Neutrophil (primary cell): ENCODE measurements around the gene C1QTNF3.

ENCODE experiments used
- H3K27ac ChIP-seq: fragments of 200-600 bp; sonication (generic); 2 replicates; pipeline ENCODE4 v1.5.1; 2016; ENCODE audit warnings: mild to moderate bottlenecking, moderate library complexity
- H3K27me3 ChIP-seq: fragments of 200-600 bp; sonication (generic); 2 replicates; pipeline ENCODE4 v1.6.0; 2016; ENCODE audit warnings: mild to moderate bottlenecking
- H3K36me3 ChIP-seq: fragments of 200-600 bp; sonication (generic); 2 replicates; pipeline ENCODE4 v1.5.1; 2017
- H3K4me1 ChIP-seq, 2 experiments: fragments of 200-600 bp in 1 of 2; sonication (generic) in 1 of 2; 1 replicate in 1 of 2; 2 replicates in 1 of 2; pipeline versions ENCODE4 v1.5.1 to v1.6.1; 2013 to 2016; ENCODE audit warnings: low read depth in 1 of 2, low read length in 1 of 2, mild to moderate bottlenecking in 1 of 2, moderate library complexity in 1 of 2; ENCODE audit not compliant: control insufficient read depth in 1 of 2, insufficient read depth in 1 of 2
- H3K4me3 ChIP-seq, 2 experiments: fragments of 200-600 bp in 1 of 2; sonication (generic) in 1 of 2; 1 replicate in 1 of 2; 2 replicates in 1 of 2; pipeline ENCODE4 v1.5.1; 2013 to 2016; ENCODE audit warnings: low read depth in 1 of 2, low read length in 1 of 2, mild to moderate bottlenecking in 1 of 2, moderate library complexity in 1 of 2
- H3K9me3 ChIP-seq: fragments of 200-600 bp; sonication (generic); 2 replicates; pipeline ENCODE4 v1.5.1; 2016
- TF ChIP-seq, protein P1 (sequence below): fragments of 200-600 bp; sonication (generic); IDR thresholded peaks from 2 replicates; pipeline ENCODE4 v1.5.1; 2016; ENCODE audit warnings: antibody characterized with exemption

The C1QTNF3 gene

DNA sequence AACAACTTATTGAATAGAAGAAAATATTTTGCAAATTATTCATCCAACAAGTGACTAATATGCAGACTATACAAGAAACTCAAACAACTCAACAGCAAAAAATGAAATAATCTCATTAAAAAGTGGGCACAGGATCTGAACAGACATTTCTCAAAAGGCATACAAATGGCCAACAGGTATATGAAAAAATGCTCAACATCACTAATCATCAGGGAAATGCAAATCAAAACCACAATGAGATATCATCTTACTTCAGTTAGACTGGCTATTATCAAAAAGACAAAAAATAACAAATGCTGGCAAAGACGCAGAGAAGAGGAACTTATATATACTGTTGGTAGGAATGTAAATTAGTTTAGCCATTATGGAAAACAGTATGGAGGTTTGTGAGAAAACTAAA lies 33.4 kb downstream of the C1QTNF3 start:
- H3K4me1 ChIP-seq = peaks cover 14 to 34% of the 10 kb centered on the region in 2 experiments
- peaks cover under 1% of the 10 kb centered on the region for H3K36me3 ChIP-seq
- H3K9me3 ChIP-seq = no peaks in the 10 kb centered on the region
- H3K4me3 ChIP-seq = no peak overlapping the region
- H3K27ac ChIP-seq = no peak overlapping the region
- TF ChIP-seq, protein P1, sequence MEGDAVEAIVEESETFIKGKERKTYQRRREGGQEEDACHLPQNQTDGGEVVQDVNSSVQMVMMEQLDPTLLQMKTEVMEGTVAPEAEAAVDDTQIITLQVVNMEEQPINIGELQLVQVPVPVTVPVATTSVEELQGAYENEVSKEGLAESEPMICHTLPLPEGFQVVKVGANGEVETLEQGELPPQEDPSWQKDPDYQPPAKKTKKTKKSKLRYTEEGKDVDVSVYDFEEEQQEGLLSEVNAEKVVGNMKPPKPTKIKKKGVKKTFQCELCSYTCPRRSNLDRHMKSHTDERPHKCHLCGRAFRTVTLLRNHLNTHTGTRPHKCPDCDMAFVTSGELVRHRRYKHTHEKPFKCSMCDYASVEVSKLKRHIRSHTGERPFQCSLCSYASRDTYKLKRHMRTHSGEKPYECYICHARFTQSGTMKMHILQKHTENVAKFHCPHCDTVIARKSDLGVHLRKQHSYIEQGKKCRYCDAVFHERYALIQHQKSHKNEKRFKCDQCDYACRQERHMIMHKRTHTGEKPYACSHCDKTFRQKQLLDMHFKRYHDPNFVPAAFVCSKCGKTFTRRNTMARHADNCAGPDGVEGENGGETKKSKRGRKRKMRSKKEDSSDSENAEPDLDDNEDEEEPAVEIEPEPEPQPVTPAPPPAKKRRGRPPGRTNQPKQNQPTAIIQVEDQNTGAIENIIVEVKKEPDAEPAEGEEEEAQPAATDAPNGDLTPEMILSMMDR = no peak
- H3K27me3 ChIP-seq = no peaks in the 10 kb centered on the region

DNA sequence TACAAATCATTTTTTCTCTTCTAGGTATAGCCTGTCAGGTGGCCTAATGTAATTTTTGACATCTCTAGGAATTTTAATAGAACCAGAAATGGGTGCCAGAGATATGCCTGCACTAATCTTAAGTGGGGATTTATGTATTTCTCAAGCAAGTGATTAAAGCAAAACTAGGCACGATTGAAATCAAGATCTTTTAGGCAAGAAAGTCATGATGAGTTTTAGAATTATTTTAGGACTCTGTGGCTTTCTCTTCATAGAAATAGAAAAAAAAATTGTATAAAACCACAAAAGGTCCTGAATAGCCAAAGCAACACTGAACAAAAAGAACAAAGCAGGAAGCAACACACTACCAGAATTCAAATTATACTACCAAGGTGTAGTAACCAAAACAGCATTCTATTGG lies 34.2 kb downstream of the C1QTNF3 start:
- TF ChIP-seq, protein P1 = no peak
- H3K27ac ChIP-seq = peak overlapping the region; percentile 89
- H3K4me1 ChIP-seq = peaks cover 14 to 34% of the 10 kb centered on the region in 2 experiments
- peaks cover 9% of the 10 kb centered on the region for H3K36me3 ChIP-seq
- H3K27me3 ChIP-seq = no peaks in the 10 kb centered on the region
- no peaks in the 10 kb centered on the region for H3K9me3 ChIP-seq
- peak overlapping the region; percentile 82 to 92 for H3K4me3 ChIP-seq

DNA sequence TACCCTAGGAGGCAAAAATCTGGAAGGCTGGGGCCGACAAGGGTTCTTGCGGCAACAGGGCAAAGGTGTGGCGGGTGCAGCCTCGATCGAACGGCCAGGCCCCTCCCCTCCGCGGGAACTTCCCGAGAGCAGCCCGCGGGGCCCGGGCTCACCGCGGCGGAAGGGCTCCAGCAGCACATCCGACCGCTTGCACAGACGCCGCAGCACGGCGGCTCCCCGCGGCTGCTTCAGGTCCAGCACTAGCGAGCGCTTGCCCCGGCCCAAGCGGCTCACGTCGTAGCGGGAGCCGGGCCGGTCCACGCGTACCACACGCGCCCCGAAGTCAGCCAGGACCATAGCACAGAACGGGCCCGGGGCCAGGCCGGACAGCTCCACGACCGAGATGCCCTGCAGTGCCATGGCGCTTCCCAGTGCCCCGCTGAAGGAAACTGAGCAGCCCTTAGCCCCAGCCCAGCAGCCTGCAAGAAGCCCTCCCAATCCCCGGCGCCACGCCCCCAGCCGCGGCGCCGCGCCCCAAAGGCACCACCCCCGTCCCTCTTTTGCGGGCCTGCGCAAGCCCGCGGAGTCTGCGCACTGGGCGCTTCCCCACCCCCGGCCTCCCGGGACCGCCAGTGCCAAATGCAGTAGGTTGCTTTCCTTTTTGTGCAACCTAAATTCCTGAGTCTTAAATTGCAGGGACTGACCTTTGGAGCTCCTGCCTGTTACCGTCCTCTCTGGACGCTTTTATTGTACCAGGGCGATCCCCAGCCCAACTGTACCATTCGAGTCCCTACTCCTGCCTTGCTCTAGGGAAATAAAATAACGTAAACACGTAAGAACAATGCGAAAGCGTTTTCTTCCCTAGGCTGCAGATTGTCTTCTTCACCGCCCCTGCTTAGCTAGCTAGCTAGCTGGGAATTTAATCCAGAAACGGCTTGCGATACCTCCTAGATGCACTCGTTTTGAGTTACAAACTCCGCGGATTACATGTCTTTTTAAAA lies 35.1 kb downstream of the C1QTNF3 start, which contains the start of gene AMACR:
TSS of gene AMACR (minus strand) at position 430 of the 980 bp plus-strand sequence. CDS start at position 399, 31 bp downstream.
- TF ChIP-seq, protein P1 = no peak
- peak within 1 kb of the TSS; percentile 82 to 92 for H3K4me3 ChIP-seq
- H3K36me3 ChIP-seq = peaks cover 14% of the 10 kb centered on the region

DNA sequence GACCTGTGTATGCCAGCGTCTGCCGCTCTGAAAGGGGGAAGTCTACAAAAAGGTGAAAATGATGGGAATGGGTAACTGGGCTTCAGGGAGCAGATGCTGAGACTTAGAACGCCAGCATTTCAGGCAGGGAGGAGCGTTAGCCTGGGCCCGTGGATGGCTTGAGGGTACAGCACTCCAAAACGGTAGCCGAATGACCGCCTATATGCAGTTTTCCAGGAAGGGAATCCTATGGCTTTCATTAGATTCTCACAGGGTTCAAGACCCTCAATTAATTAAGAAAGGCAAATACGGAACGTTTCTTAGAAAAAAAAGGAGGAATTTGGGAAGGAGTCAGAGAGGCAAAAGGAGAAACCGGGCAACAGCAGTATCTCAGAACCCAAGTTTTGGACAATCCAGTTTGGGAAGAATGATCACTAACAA lies 35.8 kb downstream of the C1QTNF3 start:
- peak overlapping the region; percentile 89 for H3K27ac ChIP-seq
- H3K36me3 ChIP-seq = peaks cover 14% of the 10 kb centered on the region
- no peaks in the 10 kb centered on the region for H3K9me3 ChIP-seq
- H3K27me3 ChIP-seq = no peaks in the 10 kb centered on the region
- H3K4me3 ChIP-seq = peak overlapping the region; percentile 82 to 92
- TF ChIP-seq, protein P1 = no peak
- H3K4me1 ChIP-seq = peaks cover 18 to 48% of the 10 kb centered on the region in 2 experiments

More for the DNA sequence above, 35.1 kb downstream of the C1QTNF3 start, which contains the start of gene AMACR:
- Histone ChIP-seq H3K9me3 (no peaks in the 10 kb centered on the region), H3K27me3 (no peaks in the 10 kb centered on the region), H3K27ac (peak within 1 kb of the TSS; percentile 89), H3K4me1 (peaks cover 14 to 41% of the 10 kb centered on the region in 2 experiments)

DNA sequence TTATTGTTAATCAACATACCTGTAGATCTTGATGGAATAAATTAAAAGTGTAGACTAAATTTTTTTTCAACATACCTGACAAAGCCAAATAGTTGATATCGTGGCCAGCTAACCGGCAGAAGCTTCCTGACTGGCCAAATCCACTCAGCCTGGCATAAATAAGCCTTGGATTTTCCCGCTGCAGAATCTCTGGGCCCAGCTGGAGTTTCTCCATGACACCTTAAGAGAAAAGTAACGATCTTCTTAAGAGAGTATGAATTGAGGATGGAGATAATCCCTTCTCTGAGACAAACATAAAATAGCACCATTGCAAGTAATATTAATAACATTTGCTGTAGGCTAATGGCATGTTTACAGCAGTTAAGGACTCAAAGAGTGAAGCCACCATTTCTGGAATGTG lies 37.3 kb downstream of the C1QTNF3 start:
- H3K4me3 ChIP-seq = no peak overlapping the region
- no peaks in the 10 kb centered on the region for H3K27me3 ChIP-seq
- no peaks in the 10 kb centered on the region for H3K9me3 ChIP-seq
- H3K36me3 ChIP-seq = peaks cover 14% of the 10 kb centered on the region
- H3K27ac ChIP-seq = no peak overlapping the region
- TF ChIP-seq, protein P1 = no peak
- peaks cover 34 to 63% of the 10 kb centered on the region in 2 experiments for H3K4me1 ChIP-seq
